ENCODE measurements around the gene NOXRED1.

DNA sequence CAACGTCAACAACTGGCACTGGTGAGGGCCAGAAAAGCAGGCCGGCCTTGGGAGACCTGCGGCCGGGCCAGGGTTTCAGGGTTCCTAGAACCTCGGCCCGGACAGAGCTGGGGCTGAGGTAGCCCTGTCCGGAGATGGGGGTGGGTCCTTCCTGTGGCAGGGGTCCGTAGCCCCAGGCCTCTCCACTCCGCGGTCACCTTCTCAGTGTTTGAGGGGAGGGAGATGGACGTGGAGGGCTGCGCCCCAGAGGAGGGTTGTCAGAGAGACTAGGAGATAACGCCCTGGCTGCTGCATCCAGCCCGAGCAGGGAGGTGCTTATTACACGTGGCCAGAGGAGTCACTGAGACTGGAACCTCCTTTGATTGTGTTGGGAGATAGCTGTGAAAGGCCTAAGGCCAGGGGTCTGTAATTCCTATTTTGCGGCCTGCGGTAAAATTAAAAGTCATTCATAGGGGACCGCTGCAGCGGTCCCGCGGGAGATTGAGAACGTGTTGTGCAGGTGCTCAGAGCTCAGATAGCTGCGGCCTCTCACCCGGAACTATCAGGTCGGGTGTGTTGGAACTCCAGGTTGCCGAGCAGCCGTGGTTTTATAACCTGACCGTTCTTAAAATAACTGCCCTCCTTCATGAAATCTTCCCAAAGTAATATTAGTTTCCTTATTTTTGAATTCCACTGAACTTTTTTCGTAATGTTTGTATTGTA lies 35.1 kb upstream of the NOXRED1 start:
- TF ChIP-seq, protein P1, sequence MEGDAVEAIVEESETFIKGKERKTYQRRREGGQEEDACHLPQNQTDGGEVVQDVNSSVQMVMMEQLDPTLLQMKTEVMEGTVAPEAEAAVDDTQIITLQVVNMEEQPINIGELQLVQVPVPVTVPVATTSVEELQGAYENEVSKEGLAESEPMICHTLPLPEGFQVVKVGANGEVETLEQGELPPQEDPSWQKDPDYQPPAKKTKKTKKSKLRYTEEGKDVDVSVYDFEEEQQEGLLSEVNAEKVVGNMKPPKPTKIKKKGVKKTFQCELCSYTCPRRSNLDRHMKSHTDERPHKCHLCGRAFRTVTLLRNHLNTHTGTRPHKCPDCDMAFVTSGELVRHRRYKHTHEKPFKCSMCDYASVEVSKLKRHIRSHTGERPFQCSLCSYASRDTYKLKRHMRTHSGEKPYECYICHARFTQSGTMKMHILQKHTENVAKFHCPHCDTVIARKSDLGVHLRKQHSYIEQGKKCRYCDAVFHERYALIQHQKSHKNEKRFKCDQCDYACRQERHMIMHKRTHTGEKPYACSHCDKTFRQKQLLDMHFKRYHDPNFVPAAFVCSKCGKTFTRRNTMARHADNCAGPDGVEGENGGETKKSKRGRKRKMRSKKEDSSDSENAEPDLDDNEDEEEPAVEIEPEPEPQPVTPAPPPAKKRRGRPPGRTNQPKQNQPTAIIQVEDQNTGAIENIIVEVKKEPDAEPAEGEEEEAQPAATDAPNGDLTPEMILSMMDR (IDR thresholded peaks at IDR 0.05; ENCODE audit: low read depth, low read length) = no peak
- no peak for TF ChIP-seq EZH2phosphoT487 (IDR thresholded peaks at IDR 0.05; ENCODE audit: low read depth)
